UCSD-AML1 (cell line): ENCODE results near the gene HSPBP1.
A peak's percentile ranks its signal among the peaks of the same experiment; 100 is the strongest.

Experiments
- DNase-seq: peaks from one replicate; lab custom pipeline; 2025; ENCODE audit not compliant: unreplicated experiment; lab: John Stamatoyannopoulos, UW

Gene HSPBP1

GRCh38 chr19:55223291-55224037 is 56.4 kb downstream of the HSPBP1 start:
- DNase-seq: no peak

GRCh38 chr19:55220525-55220924 is 59.4 kb downstream of the HSPBP1 start:
- no peak for DNase-seq

GRCh38 chr19:55216461-55217198 is 63.3 kb downstream of the HSPBP1 start:
- DNase-seq: peak; percentile 88

- no peak for DNase-seq
Measured at GRCh38 chr19:55213547-55213946, 66.4 kb downstream of the HSPBP1 start.

- DNase-seq: peak; percentile 70
Measured at GRCh38 chr19:55212447-55212846, 67.5 kb downstream of the HSPBP1 start.
